IPS DF 6.9 (cell line): Measurements from ENCODE around the gene NHSL2.

ENCODE experiments used
- DNase-seq: peaks from one replicate; pipeline ENCODE4 v3.0.0-alpha.2; 2013; ENCODE audit warnings: low read depth, low spot score
- H3K27ac ChIP-seq: one replicate; pipeline ENCODE4 v1.5.1; 2013; ENCODE audit warnings: low read length, control low read depth
- H3K27me3 ChIP-seq: 2 replicates; pipeline ENCODE4 v1.6.1; 2013; ENCODE audit warnings: mild to moderate bottlenecking, low read length; ENCODE audit not compliant: control insufficient read depth, insufficient read depth
- H3K36me3 ChIP-seq: 2 replicates; pipeline ENCODE4 v1.6.1; 2013; ENCODE audit warnings: low read length; ENCODE audit not compliant: control insufficient read depth, insufficient read depth
- H3K4me1 ChIP-seq: 2 replicates; pipeline ENCODE4 v1.6.1; 2013; ENCODE audit warnings: low read length; ENCODE audit not compliant: control insufficient read depth, insufficient read depth
- H3K4me3 ChIP-seq: 2 replicates; pipeline ENCODE4 v1.5.1; 2013; ENCODE audit warnings: mild to moderate bottlenecking, low read length
- H3K9me3 ChIP-seq: 2 replicates; pipeline ENCODE4 v1.6.1; 2013; ENCODE audit warnings: low read length, inconsistent platforms; ENCODE audit not compliant: control insufficient read depth, insufficient read depth
- WGBS: extraction: QIAGEN DNeasy Blood & Tissue Kit; methylation state at CpG from one replicate; pipeline ENCODE4 v1.1.7; 2013; ENCODE audit warnings: mixed read lengths, missing lambda C conversion rate; ENCODE audit not compliant: insufficient read length, insufficient coverage; 5-methylcytosine and 5-hydroxymethylcytosine counted together

NHSL2 gene

GRCh38 chrX:72027024-72027913 is 116.6 kb downstream of the NHSL2 start:
- Histone ChIP-seq H3K4me3 (no peak overlapping the region), H3K4me1 (no peaks in the 10 kb centered on the region), H3K9me3 (no peaks in the 10 kb centered on the region), H3K27ac (no peak overlapping the region), H3K27me3 (no peaks in the 10 kb centered on the region), H3K36me3 (no peaks in the 10 kb centered on the region)
- no peak for DNase-seq
- WGBS = no CpG with 5 or more reads among the region's 14 CpGs

- H3K36me3 ChIP-seq = no peaks in the 10 kb centered on the region
- H3K27me3 ChIP-seq = no peaks in the 10 kb centered on the region
- H3K4me1 ChIP-seq = no peaks in the 10 kb centered on the region
- H3K9me3 ChIP-seq = no peaks in the 10 kb centered on the region
- no peak overlapping the region for H3K4me3 ChIP-seq
- WGBS = no CpG with 5 or more reads among the region's 2 CpGs
- no peak for DNase-seq
- no peak overlapping the region for H3K27ac ChIP-seq
These were observed 117.3 kb downstream of the NHSL2 start for GRCh38 chrX:72027914-72028307.

- no peak for DNase-seq
- Histone ChIP-seq H3K4me1 (no peaks in the 10 kb centered on the region), H3K4me3 (no peak overlapping the region), H3K9me3 (no peaks in the 10 kb centered on the region), H3K36me3 (no peaks in the 10 kb centered on the region), H3K27ac (no peak overlapping the region), H3K27me3 (no peaks in the 10 kb centered on the region)
- no CpG with 5 or more reads among the region's 6 CpGs for WGBS
These were observed 118.2 kb downstream of the NHSL2 start for GRCh38 chrX:72028701-72029470.

GRCh38 chrX:72029483-72030411 is 119.1 kb downstream of the NHSL2 start:
- no peak for DNase-seq
- Histone ChIP-seq H3K36me3 (no peaks in the 10 kb centered on the region), H3K9me3 (no peaks in the 10 kb centered on the region), H3K27me3 (no peaks in the 10 kb centered on the region), H3K4me3 (no peak overlapping the region), H3K4me1 (no peaks in the 10 kb centered on the region), H3K27ac (no peak overlapping the region)
- no CpG with 5 or more reads among the region's 7 CpGs for WGBS

- Histone ChIP-seq H3K4me1 (no peaks in the 10 kb centered on the region), H3K4me3 (no peak overlapping the region), H3K9me3 (no peaks in the 10 kb centered on the region), H3K27ac (no peak overlapping the region), H3K27me3 (no peaks in the 10 kb centered on the region), H3K36me3 (no peaks in the 10 kb centered on the region)
- DNase-seq = no peak
- WGBS = no CpG with 5 or more reads among the region's 3 CpGs
These were observed 119.8 kb downstream of the NHSL2 start for GRCh38 chrX:72030431-72030830.

GRCh38 chrX:72031118-72031517 is 120.5 kb downstream of the NHSL2 start:
- no peak overlapping the region for H3K27ac ChIP-seq
- H3K9me3 ChIP-seq = no peaks in the 10 kb centered on the region
- H3K4me3 ChIP-seq = no peak overlapping the region
- H3K4me1 ChIP-seq = no peaks in the 10 kb centered on the region
- H3K27me3 ChIP-seq = no peaks in the 10 kb centered on the region
- DNase-seq = no peak
- no CpG with 5 or more reads among the region's 1 CpG for WGBS
- H3K36me3 ChIP-seq = no peaks in the 10 kb centered on the region

GRCh38 chrX:72031634-72032033 is 121.0 kb downstream of the NHSL2 start:
- no peaks in the 10 kb centered on the region for H3K4me1 ChIP-seq
- WGBS = no CpG with 5 or more reads among the region's 5 CpGs
- H3K27me3 ChIP-seq = no peaks in the 10 kb centered on the region
- no peaks in the 10 kb centered on the region for H3K9me3 ChIP-seq
- no peaks in the 10 kb centered on the region for H3K36me3 ChIP-seq
- DNase-seq = no peak
- no peak overlapping the region for H3K27ac ChIP-seq
- no peak overlapping the region for H3K4me3 ChIP-seq

- Histone ChIP-seq H3K27me3 (no peaks in the 10 kb centered on the region), H3K27ac (no peak overlapping the region), H3K9me3 (no peaks in the 10 kb centered on the region), H3K36me3 (no peaks in the 10 kb centered on the region), H3K4me3 (no peak overlapping the region), H3K4me1 (no peaks in the 10 kb centered on the region)
- no CpG with 5 or more reads among the region's 2 CpGs for WGBS
- DNase-seq = no peak
These were observed 127.0 kb downstream of the NHSL2 start for GRCh38 chrX:72037601-72038000.

GRCh38 chrX:72038016-72038415 is 127.4 kb downstream of the NHSL2 start:
- Histone ChIP-seq H3K9me3 (no peaks in the 10 kb centered on the region), H3K27me3 (no peaks in the 10 kb centered on the region)
- no CpG with 5 or more reads among the region's 4 CpGs for WGBS

GRCh38 chrX:72038868-72039267 is 128.2 kb downstream of the NHSL2 start:
- WGBS = no CpG with 5 or more reads among the region's 2 CpGs
- no peak overlapping the region for H3K4me3 ChIP-seq
- DNase-seq = no peak
- H3K36me3 ChIP-seq = no peaks in the 10 kb centered on the region
- H3K27me3 ChIP-seq = no peaks in the 10 kb centered on the region
- no peaks in the 10 kb centered on the region for H3K9me3 ChIP-seq
- H3K27ac ChIP-seq = no peak overlapping the region
- no peaks in the 10 kb centered on the region for H3K4me1 ChIP-seq

More at GRCh38 chrX:72038016-72038415, 127.4 kb downstream of the NHSL2 start:
- no peaks in the 10 kb centered on the region for H3K36me3 ChIP-seq
- H3K4me1 ChIP-seq = no peaks in the 10 kb centered on the region
- no peak overlapping the region for H3K27ac ChIP-seq
- DNase-seq = no peak
- H3K4me3 ChIP-seq = no peak overlapping the region
